B cell (primary cell): ENCODE measurements around the gene C3orf85. TPM values are rescaled to one million over a fixed set of nuclear protein-coding genes. Genes with fewer than 3 reads are reported as not detected.

ENCODE experiments used
- ATAC-seq: fragments of 200-7000 bp; cut with Tn5 transposase; one replicate; pipeline ENCODE4 v1.10.0; 2021; ENCODE audit warnings: low read depth, mild to moderate bottlenecking, moderate number of reproducible peaks, moderate library complexity
- CTCF ChIA-PET: fragments of 350-600 bp; sonication (Branson Sonifier 250); formaldehyde crosslinking; loops from one replicate; lab custom pipeline; 2021; ENCODE audit warnings: antibody characterized with exemption, inconsistent platforms; lab: Charles Lee
- POLR2A ChIA-PET: fragments of 350-600 bp; sonication (Branson Sonifier 250); formaldehyde crosslinking; loops from one replicate; lab custom pipeline; 2021; ENCODE audit warnings: antibody characterized with exemption; lab: Charles Lee
- DNase-seq: peaks from one replicate; pipeline ENCODE4 v3.0.0; 2013
- H2AFZ ChIP-seq: 2 replicates; pipeline ENCODE4 v1.6.1; 2012; ENCODE audit warnings: mild to moderate bottlenecking, low read depth, low read length; ENCODE audit not compliant: insufficient read depth, poor library complexity, severe bottlenecking
- H3K27ac ChIP-seq, 2 donors: 1 replicate in 1 of 2; 2 replicates in 1 of 2; pipeline ENCODE4 v1.5.1; 2012 to 2013; ENCODE audit warnings: low read length in 2 of 2, mild to moderate bottlenecking in 2 of 2, moderate library complexity in 1 of 2
- H3K27me3 ChIP-seq, 4 experiments: fragments of 200-600 bp in 1 of 4; sonication (generic) in 1 of 4; replicated peaks in 1 of 4; 1 replicate in 2 of 4; 2 replicates in 2 of 4; pipeline versions ENCODE4 v1.6.1 to v1.7.0; 2013 to 2016; ENCODE audit warnings: low read length in 3 of 4, mild to moderate bottlenecking in 2 of 4, mixed read lengths in 1 of 4, moderate library complexity in 1 of 4; ENCODE audit not compliant: insufficient read depth in 4 of 4, control insufficient read depth in 3 of 4; ENCODE audit errors: control extremely low read depth in 1 of 4
- H3K36me3 ChIP-seq, 2 experiments: replicated peaks in 1 of 2; 1 replicate in 1 of 2; 2 replicates in 1 of 2; pipeline versions ENCODE4 v1.6.1 to v1.7.1; 2013; ENCODE audit warnings: low read length in 1 of 2; ENCODE audit not compliant: insufficient read depth in 2 of 2, control insufficient read depth in 1 of 2; ENCODE audit errors: control extremely low read depth in 1 of 2, extremely low read depth in 1 of 2
- H3K4me1 ChIP-seq, 2 donors: fragments of 200-600 bp in 1 of 2; sonication (generic) in 1 of 2; 1 replicate in 1 of 2; 2 replicates in 1 of 2; pipeline versions ENCODE4 v1.5.1 to v1.6.1; 2013 to 2017; ENCODE audit warnings: low read length in 2 of 2; ENCODE audit not compliant: control insufficient read depth in 2 of 2, insufficient read depth in 2 of 2
- H3K4me2 ChIP-seq: replicated peaks from 2 replicates; pipeline ENCODE3; 2012; ENCODE audit warnings: mild to moderate bottlenecking, low read depth, low read length; ENCODE audit not compliant: poor library complexity, severe bottlenecking
- H3K4me3 ChIP-seq, 5 experiments: fragments of 200-600 bp in 1 of 5; sonication (generic) in 1 of 5; 1 replicate in 3 of 5; 2 replicates in 2 of 5; pipeline versions ENCODE4 v1.5.1 to v1.7.0; 2011 to 2016; ENCODE audit warnings: low read length in 4 of 5, mild to moderate bottlenecking in 4 of 5, low read depth in 2 of 5, control low read depth in 1 of 5, moderate library complexity in 1 of 5; ENCODE audit not compliant: insufficient read depth in 1 of 5; ENCODE audit errors: control extremely low read depth in 1 of 5, extremely low read depth in 1 of 5
- H3K79me2 ChIP-seq: fragments of 200-600 bp; sonication (generic); one replicate; pipeline ENCODE4 v1.6.0; 2016; ENCODE audit warnings: low read length; ENCODE audit not compliant: control insufficient read depth, insufficient read depth
- H3K9ac ChIP-seq: fragments of 200-600 bp; sonication (generic); 2 replicates; pipeline ENCODE4 v1.6.1; 2017; ENCODE audit warnings: mild to moderate bottlenecking, low read length, moderate library complexity
- H3K9me3 ChIP-seq, 3 donors: one replicate each; pipeline versions ENCODE4 v1.6.1 to v1.7.1; 2013; ENCODE audit warnings: low read length in 2 of 3; ENCODE audit not compliant: control insufficient read depth in 2 of 3, insufficient read depth in 1 of 3; ENCODE audit errors: control extremely low read depth in 1 of 3
- H4K20me1 ChIP-seq: 2 replicates; pipeline ENCODE4 v1.6.0; 2012; ENCODE audit warnings: mild to moderate bottlenecking, low read length; ENCODE audit not compliant: insufficient read depth, control insufficient read depth, poor library complexity, severe bottlenecking
- H3K27ac Mint-ChIP-seq: one replicate; pipeline ENCODE4 v1.8.0; 2021; ENCODE audit warnings: mixed read lengths
- H3K27me3 Mint-ChIP-seq: one replicate; pipeline ENCODE4 v1.8.0; 2021; ENCODE audit warnings: mixed read lengths
- H3K4me1 Mint-ChIP-seq: one replicate; pipeline ENCODE4 v1.8.0; 2021; ENCODE audit warnings: mixed read lengths
- H3K4me3 Mint-ChIP-seq: one replicate; pipeline ENCODE4 v1.8.0; 2021; ENCODE audit warnings: mixed read lengths
- H3K9me3 Mint-ChIP-seq: one replicate; pipeline ENCODE4 v1.8.0; 2022; ENCODE audit warnings: mixed read lengths; ENCODE audit not compliant: insufficient read depth
- CTCF ChIP-seq: fragments of 200-600 bp; IDR thresholded peaks from one replicate; pipeline ENCODE4 v1.8.0; 2022; ENCODE audit warnings: antibody characterized with exemption, mild to moderate bottlenecking
- EZH2 ChIP-seq: IDR thresholded peaks from 2 replicates; pipeline ENCODE4 v1.6.1; 2012; ENCODE audit warnings: borderline replicate concordance, low read depth, mild to moderate bottlenecking, moderate library complexity, low read length; ENCODE audit not compliant: insufficient read depth, poor library complexity, severe bottlenecking
- WGBS: methylation state at CpG from one replicate; pipeline ENCODE4 v1.1.5; 2013; ENCODE audit warnings: missing lambda C conversion rate; ENCODE audit not compliant: insufficient coverage; 5-methylcytosine and 5-hydroxymethylcytosine counted together
- intact Hi-C: fragments of 100-400 bp; cut with micrococcal nuclease; formaldehyde crosslinking; loops from one replicate; pipeline ENCODE4 v1.10.0; 2022
- polyA plus RNA-seq: library from polyadenylated mRNA; depleted of rRNA; stranded (reverse); fragments of >200 nt; gene quantifications from 2 replicates; pipeline ENCODE4 v1.2.3, GENCODE V29; 2012
- total RNA-seq, 2 donors: library from RNA; stranded (reverse); fragments of 120-200 nt in 1 of 2; gene quantifications; 1 replicate in 1 of 2; 2 replicates in 1 of 2; pipeline versions ENCODE4 v1.2.3 to v1.2.4, GENCODE V29; 2013 to 2022

C3orf85 gene
- total and polyA plus RNA-seq, 2 donors (not counting 1 experiment from before 2014, with no cell fraction given): not detected

- POLR2A ChIA-PET: no interaction called here
- no peak overlapping the region for H3K4me2 ChIP-seq
- H3K9me3 ChIP-seq: peaks cover 0 to 2% (median 0%) of the 10 kb centered on the region in 3 donors
- no peaks in the 10 kb centered on the region for H3K27me3 ChIP-seq
- DNase-seq: no peak
- H4K20me1 ChIP-seq: no peaks in the 10 kb centered on the region
- H2AFZ ChIP-seq: no peak overlapping the region
- H3K27ac ChIP-seq: no peak overlapping the region
- CTCF ChIA-PET: no interaction called here
- H3K9me3 Mint-ChIP-seq: no peaks in the 10 kb centered on the region
- H3K4me3 ChIP-seq: no peak overlapping the region
- no peak for TF ChIP-seq EZH2
- TF ChIP-seq CTCF: no peak
- H3K4me3 Mint-ChIP-seq: no peak overlapping the region
- no peak for ATAC-seq
- H3K36me3 ChIP-seq: no peaks in the 10 kb centered on the region
- intact Hi-C loops: no loop called here
- H3K4me1 Mint-ChIP-seq: no peaks in the 10 kb centered on the region
- H3K27ac Mint-ChIP-seq: no peak overlapping the region
- H3K27me3 Mint-ChIP-seq: no peaks in the 10 kb centered on the region
- no peak overlapping the region for H3K9ac ChIP-seq
- WGBS: 65% methylated on average over 5 of the region's 6 CpGs
- no peaks in the 10 kb centered on the region for H3K4me1 ChIP-seq
- H3K79me2 ChIP-seq: no peaks in the 10 kb centered on the region
These were observed 52.2 kb downstream of the C3orf85 start for GRCh38 chr3:109188741-109189140.

- intact Hi-C loops: no loop called here
- Mint-ChIP-seq H3K9me3 (no peaks in the 10 kb centered on the region), H3K4me3 (no peak overlapping the region), H3K4me1 (no peaks in the 10 kb centered on the region), H3K27ac (no peak overlapping the region), H3K27me3 (no peaks in the 10 kb centered on the region)
- DNase-seq (no peak), ATAC-seq (no peak)
- Histone ChIP-seq H3K4me1 (no peaks in the 10 kb centered on the region), H4K20me1 (no peaks in the 10 kb centered on the region), H3K9ac (no peak overlapping the region), H3K4me3 (no peak overlapping the region), H3K27ac (no peak overlapping the region), H3K36me3 (no peaks in the 10 kb centered on the region), H2AFZ (no peak overlapping the region), H3K27me3 (no peaks in the 10 kb centered on the region), H3K9me3 (peaks cover 0 to 2% (median 0%) of the 10 kb centered on the region in 3 donors), H3K79me2 (no peaks in the 10 kb centered on the region), H3K4me2 (no peak overlapping the region)
- WGBS: no CpG with 5 or more reads among the region's 1 CpG
- ChIA-PET POLR2A (no interaction called here), CTCF (no interaction called here)
- TF ChIP-seq CTCF (no peak), EZH2 (no peak)
These were observed 54.9 kb downstream of the C3orf85 start for GRCh38 chr3:109191421-109191820.
